SU-DHL-6 (cell line): ENCODE results near the gene ENOX2.

Experiments
- H2AFZ ChIP-seq: fragments of 200-600 bp; sonication (generic); 2 replicates; pipeline ENCODE4 v1.6.1; 2014; ENCODE audit warnings: low read depth, mild to moderate bottlenecking, moderate library complexity, mixed read lengths, antibody characterized with exemption, low read length; ENCODE audit not compliant: severe bottlenecking
- H3F3A ChIP-seq: fragments of 200-600 bp; shearing (Covaris generic); 2 replicates; pipeline ENCODE4 v1.6.0; 2016; ENCODE audit warnings: antibody characterized with exemption, mild to moderate bottlenecking; ENCODE audit not compliant: insufficient read depth
- H3K27ac ChIP-seq: fragments of 200-600 bp; sonication (generic); 2 replicates; pipeline ENCODE4 v1.5.1; 2016; ENCODE audit warnings: low read depth, mild to moderate bottlenecking, low read length, moderate library complexity, mixed read lengths
- H3K27me3 ChIP-seq: fragments of 200-600 bp; sonication (generic), shearing (Covaris generic); 2 replicates; pipeline ENCODE4 v1.6.0; 2014; ENCODE audit warnings: mild to moderate bottlenecking, low read length
- H3K36me3 ChIP-seq: fragments of 200-600 bp; sonication (generic); 2 replicates; pipeline ENCODE4 v1.6.1; 2014; ENCODE audit warnings: mild to moderate bottlenecking, low read length, mixed read lengths
- H3K4me2 ChIP-seq: fragments of 300-600, 200-600 bp; shearing (Covaris generic), sonication (generic); 2 replicates; pipeline ENCODE4 v1.6.0; 2014; ENCODE audit warnings: low read length, low read depth, mild to moderate bottlenecking; ENCODE audit not compliant: poor library complexity, severe bottlenecking
- H3K4me3 ChIP-seq: fragments of 200-600 bp; sonication (generic); 2 replicates; pipeline ENCODE4 v1.5.1; 2014; ENCODE audit warnings: antibody characterized with exemption, low read length, mild to moderate bottlenecking, mixed read lengths; ENCODE audit not compliant: insufficient read depth, poor library complexity, severe bottlenecking
- H3K79me2 ChIP-seq: fragments of 200-600 bp; sonication (generic); 2 replicates; pipeline ENCODE4 v1.6.1; 2014; ENCODE audit warnings: mild to moderate bottlenecking, low read length, moderate library complexity; ENCODE audit not compliant: insufficient read depth
- H3K9ac ChIP-seq: fragments of 200-600 bp; sonication (generic); 2 replicates; pipeline ENCODE4 v1.7.0; 2014; ENCODE audit warnings: mild to moderate bottlenecking, low read length
- H3K9me2 ChIP-seq: fragments of 200-600 bp; sonication (generic); replicated peaks from 2 replicates; pipeline ENCODE4 v1.6.1; 2014; ENCODE audit warnings: low read length; ENCODE audit not compliant: insufficient read depth
- H3K9me3 ChIP-seq: fragments of 200-600 bp; sonication (generic); 2 replicates; pipeline ENCODE4 v1.6.1; 2014; ENCODE audit warnings: low read length, mixed read lengths; ENCODE audit not compliant: insufficient read depth
- H4K20me1 ChIP-seq: fragments of 200-600 bp; sonication (generic); 2 replicates; pipeline ENCODE4 v1.6.1; 2014; ENCODE audit warnings: low read depth, mild to moderate bottlenecking, antibody characterized with exemption, low read length, moderate library complexity, mixed read lengths
- EZH2phosphoT487 ChIP-seq: fragments of 200-600 bp; sonication (generic), shearing (Covaris generic); conservative IDR thresholded peaks from 2 replicates; pipeline ENCODE4 v1.6.1; 2018; ENCODE audit warnings: mild to moderate bottlenecking, antibody characterized with exemption, low read length, moderate library complexity, mixed read lengths
- TF ChIP-seq, protein P1 (sequence below): fragments of 200-600 bp; sonication (generic); IDR thresholded peaks from one replicate; pipeline ENCODE4 v1.5.1; 2017; ENCODE audit warnings: antibody characterized with exemption, mild to moderate bottlenecking, low read length, moderate library complexity; ENCODE audit not compliant: insufficient read depth, poor library complexity, severe bottlenecking

ENOX2 gene

DNA sequence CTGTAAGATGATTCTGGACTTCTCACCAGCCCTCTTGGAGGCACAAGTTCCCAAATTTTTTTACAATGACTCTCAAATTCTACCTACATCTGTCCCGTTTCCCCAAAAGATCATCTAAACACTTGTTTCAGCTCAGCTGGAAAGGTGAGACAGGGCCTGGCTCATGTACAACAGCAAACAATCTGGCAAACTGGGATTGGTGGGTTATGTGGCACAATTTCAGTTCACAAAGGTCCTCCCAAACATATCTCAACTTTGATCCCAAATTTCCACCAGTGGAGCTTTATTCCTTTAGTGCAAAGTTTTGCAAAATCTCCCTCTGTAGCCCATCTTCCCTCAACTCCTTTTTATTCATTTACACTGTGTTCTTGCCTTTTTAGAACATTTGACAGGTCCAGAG lies 207.1 kb downstream of the ENOX2 start:
- no peaks in the 10 kb centered on the region for H3K9me2 ChIP-seq
- H3K36me3 ChIP-seq: no peaks in the 10 kb centered on the region
- no peak overlapping the region for H3K27ac ChIP-seq
- no peak overlapping the region for H3K4me2 ChIP-seq
- no peaks in the 10 kb centered on the region for H3K9me3 ChIP-seq
- H3F3A ChIP-seq: no peaks in the 10 kb centered on the region
- H4K20me1 ChIP-seq: no peaks in the 10 kb centered on the region
- TF ChIP-seq, protein P1, sequence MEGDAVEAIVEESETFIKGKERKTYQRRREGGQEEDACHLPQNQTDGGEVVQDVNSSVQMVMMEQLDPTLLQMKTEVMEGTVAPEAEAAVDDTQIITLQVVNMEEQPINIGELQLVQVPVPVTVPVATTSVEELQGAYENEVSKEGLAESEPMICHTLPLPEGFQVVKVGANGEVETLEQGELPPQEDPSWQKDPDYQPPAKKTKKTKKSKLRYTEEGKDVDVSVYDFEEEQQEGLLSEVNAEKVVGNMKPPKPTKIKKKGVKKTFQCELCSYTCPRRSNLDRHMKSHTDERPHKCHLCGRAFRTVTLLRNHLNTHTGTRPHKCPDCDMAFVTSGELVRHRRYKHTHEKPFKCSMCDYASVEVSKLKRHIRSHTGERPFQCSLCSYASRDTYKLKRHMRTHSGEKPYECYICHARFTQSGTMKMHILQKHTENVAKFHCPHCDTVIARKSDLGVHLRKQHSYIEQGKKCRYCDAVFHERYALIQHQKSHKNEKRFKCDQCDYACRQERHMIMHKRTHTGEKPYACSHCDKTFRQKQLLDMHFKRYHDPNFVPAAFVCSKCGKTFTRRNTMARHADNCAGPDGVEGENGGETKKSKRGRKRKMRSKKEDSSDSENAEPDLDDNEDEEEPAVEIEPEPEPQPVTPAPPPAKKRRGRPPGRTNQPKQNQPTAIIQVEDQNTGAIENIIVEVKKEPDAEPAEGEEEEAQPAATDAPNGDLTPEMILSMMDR: no peak
- no peak for TF ChIP-seq EZH2phosphoT487
- no peak overlapping the region for H3K4me3 ChIP-seq
- no peak overlapping the region for H3K9ac ChIP-seq
- H3K27me3 ChIP-seq: no peaks in the 10 kb centered on the region
- H2AFZ ChIP-seq: no peak overlapping the region
- H3K79me2 ChIP-seq: no peaks in the 10 kb centered on the region

DNA sequence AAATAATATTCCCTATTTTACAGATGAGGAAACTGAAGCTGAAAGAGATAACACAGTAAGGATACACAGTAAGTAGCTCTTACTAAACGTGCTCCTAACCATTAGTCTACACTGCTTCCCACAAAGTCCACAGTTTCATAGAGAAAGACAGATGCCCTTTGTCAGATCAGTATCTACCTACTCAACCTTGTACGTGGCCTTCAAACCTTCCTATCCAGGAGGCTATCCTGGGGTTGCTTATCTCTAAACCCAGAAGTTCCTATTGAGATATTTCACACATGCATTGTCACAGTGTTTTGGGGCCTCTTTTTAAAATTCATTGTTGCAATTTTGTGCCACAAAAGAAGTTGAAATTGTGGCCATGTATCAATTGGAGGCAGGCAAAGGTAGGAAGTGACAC lies 208.0 kb downstream of the ENOX2 start:
- Histone ChIP-seq H3K9me2 (no peaks in the 10 kb centered on the region), H4K20me1 (no peaks in the 10 kb centered on the region), H2AFZ (no peak overlapping the region), H3K9me3 (no peaks in the 10 kb centered on the region), H3K4me3 (no peak overlapping the region), H3K27me3 (no peaks in the 10 kb centered on the region), H3K27ac (no peak overlapping the region), H3F3A (no peaks in the 10 kb centered on the region), H3K9ac (no peak overlapping the region), H3K79me2 (no peaks in the 10 kb centered on the region), H3K36me3 (no peaks in the 10 kb centered on the region), H3K4me2 (no peak overlapping the region)
- TF ChIP-seq, protein P1: no peak
- TF ChIP-seq EZH2phosphoT487: no peak

- Histone ChIP-seq H2AFZ (no peak overlapping the region), H3K9ac (no peak overlapping the region), H3K9me3 (no peaks in the 10 kb centered on the region), H3K9me2 (no peaks in the 10 kb centered on the region), H3K4me2 (no peak overlapping the region), H3F3A (no peaks in the 10 kb centered on the region), H3K79me2 (no peaks in the 10 kb centered on the region), H3K27ac (no peak overlapping the region), H3K36me3 (no peaks in the 10 kb centered on the region), H3K27me3 (no peaks in the 10 kb centered on the region), H3K4me3 (no peak overlapping the region), H4K20me1 (no peaks in the 10 kb centered on the region)
- TF ChIP-seq, protein P1: no peak
- TF ChIP-seq EZH2phosphoT487: no peak
Measured at GRCh38 chrX:130691576-130691975, 211.4 kb downstream of the ENOX2 start.
